HepG2 (cell line): ENCODE measurements around the gene OTUD4. TPM values are rescaled to one million over a fixed set of nuclear protein-coding genes. Genes with fewer than 3 reads are reported as not detected.

Source experiments
- BRCA1 ChIP-seq: sonication (generic); formaldehyde crosslinking; IDR thresholded peaks from 2 replicates; pipeline ENCODE4 v1.4.0; 2020; ENCODE audit warnings: missing genetic modification reagents
- GABPA ChIP-seq, 2 experiments: IDR thresholded peaks; 2 replicates each; pipeline ENCODE4 v1.6.1; 2011 to 2016; ENCODE audit warnings: low read depth in 2 of 2, low read length in 1 of 2, missing biosample characterization in 1 of 2, missing genetic modification characterization in 1 of 2
- HNF4A ChIP-seq: sonication (generic); formaldehyde crosslinking; IDR thresholded peaks from 2 replicates; pipeline ENCODE4 v1.4.0; 2020; ENCODE audit warnings: missing genetic modification reagents
- HOXD1 ChIP-seq: sonication (generic); formaldehyde crosslinking; IDR thresholded peaks from 2 replicates; pipeline ENCODE4 v1.5.0; 2020; ENCODE audit warnings: missing genetic modification reagents
- KMT2B ChIP-seq: IDR thresholded peaks from 2 replicates; pipeline ENCODE4 v1.6.1; 2016; ENCODE audit warnings: missing genetic modification reagents, missing compliant biosample characterization
- LCORL ChIP-seq, 2 experiments: fragments of 450-650 bp in 1 of 2; sonication (generic) in 1 of 2; formaldehyde crosslinking in 1 of 2; IDR thresholded peaks; 2 replicates each; pipeline versions ENCODE4 v1.5.0 to v1.6.1; 2017 to 2020; ENCODE audit warnings: antibody characterized with exemption in 1 of 2, missing genetic modification reagents in 1 of 2
- MTA3 ChIP-seq: sonication (generic); formaldehyde crosslinking; IDR thresholded peaks from 2 replicates; pipeline ENCODE4 v1.4.0; 2020; ENCODE audit warnings: missing genetic modification reagents
- NR3C1 ChIP-seq: sonication (generic); formaldehyde crosslinking; IDR thresholded peaks from 2 replicates; pipeline ENCODE4 v1.4.0; 2020; ENCODE audit warnings: missing genetic modification reagents
- PHB2 ChIP-seq: fragments of 450-650 bp; IDR thresholded peaks from 2 replicates; pipeline ENCODE4 v1.6.1; 2018; ENCODE audit not compliant: partially characterized antibody
- POLR2A ChIP-seq, 2 experiments: IDR thresholded peaks; 2 replicates each; pipeline ENCODE4 v1.6.1; 2011; ENCODE audit warnings: low read depth in 2 of 2, low read length in 2 of 2, mild to moderate bottlenecking in 1 of 2, moderate library complexity in 1 of 2; ENCODE audit not compliant: insufficient read depth in 1 of 2
- SAP130 ChIP-seq: IDR thresholded peaks from 2 replicates; pipeline ENCODE4 v1.6.1; 2016; ENCODE audit warnings: low read depth
- SMYD3 ChIP-seq: sonication (generic); formaldehyde crosslinking; IDR thresholded peaks from 2 replicates; pipeline ENCODE4 v1.8.1; 2023; ENCODE audit warnings: mild to moderate bottlenecking, missing genetic modification reagents
- SPEN ChIP-seq: sonication (generic); formaldehyde crosslinking; IDR thresholded peaks from 2 replicates; pipeline ENCODE4 v1.5.1; 2020; ENCODE audit warnings: low read depth, mild to moderate bottlenecking, missing genetic modification reagents
- TBX2 ChIP-seq: sonication (generic); formaldehyde crosslinking; IDR thresholded peaks from 2 replicates; pipeline ENCODE4 v1.5.0; 2020; ENCODE audit warnings: missing genetic modification reagents, mild to moderate bottlenecking, borderline replicate concordance
- YEATS4 ChIP-seq: sonication (generic); formaldehyde crosslinking; IDR thresholded peaks from 2 replicates; pipeline ENCODE4 v1.4.0; 2020; ENCODE audit warnings: missing genetic modification reagents, borderline replicate concordance
- ZFAT ChIP-seq: sonication (generic); formaldehyde crosslinking; conservative IDR thresholded peaks from 2 replicates; pipeline ENCODE4 v1.8.1; 2023; ENCODE audit warnings: missing genetic modification reagents, inconsistent platforms
- ZNF263 ChIP-seq: sonication (generic); formaldehyde crosslinking; IDR thresholded peaks from 2 replicates; pipeline ENCODE4 v1.4.0; 2020; ENCODE audit warnings: missing genetic modification reagents
- ZNF766 ChIP-seq: sonication (generic); formaldehyde crosslinking; IDR thresholded peaks from 2 replicates; pipeline ENCODE4 v1.5.0; 2020; ENCODE audit warnings: missing genetic modification reagents, borderline replicate concordance
- ZNF792 ChIP-seq: IDR thresholded peaks from 2 replicates; pipeline ENCODE4 v1.6.1; 2016
- ZNF883 ChIP-seq: sonication (generic); formaldehyde crosslinking; IDR thresholded peaks from 2 replicates; pipeline ENCODE4 v1.5.1; 2020; ENCODE audit warnings: mild to moderate bottlenecking, missing genetic modification reagents; ENCODE audit errors: not compliant biosample characterization
- polyA plus RNA-seq, 8 experiments: library from polyadenylated mRNA; depleted of rRNA in 3 of 8; stranded (reverse) in 7 of 8; unstranded in 1 of 8; fragments of >200 nt; fragmentation: Illumina TruSeq in 4 of 8; extraction: Trizol in 4 of 8; gene quantifications; 2 replicates each; pipeline versions ENCODE4 v1.2.1 to v1.2.3, GENCODE V29; 2011 to 2016; ENCODE audit warnings: low read depth in 4 of 8, missing spikeins in 1 of 8, mixed read lengths in 1 of 8; ENCODE audit not compliant: insufficient read depth in 1 of 8
- total RNA-seq, 5 experiments: library from RNA; depleted of rRNA; stranded (reverse); fragments of >200 nt; fragmentation: Illumina TruSeq; extraction: Trizol; gene quantifications; 2 replicates each; pipeline ENCODE4 v1.2.3, GENCODE V29; 2016; ENCODE audit warnings: low read depth in 1 of 5
- TF ChIP-seq, protein P1 (sequence below): sonication (generic); formaldehyde crosslinking; IDR thresholded peaks from 2 replicates; pipeline ENCODE4 v1.8.1; 2023; ENCODE audit warnings: mild to moderate bottlenecking, moderate library complexity, missing genetic modification reagents
- TF ChIP-seq, protein P2 (sequence below): sonication (generic); formaldehyde crosslinking; IDR thresholded peaks from 2 replicates; pipeline ENCODE4 v1.5.1; 2020; ENCODE audit warnings: mild to moderate bottlenecking, missing genetic modification reagents, borderline replicate concordance
- TF ChIP-seq, protein P3 (sequence below): IDR thresholded peaks from 2 replicates; pipeline ENCODE4 v1.6.1; 2016; ENCODE audit warnings: missing compliant biosample characterization, missing genetic modification reagents, borderline replicate concordance
- TF ChIP-seq, protein P4 (sequence below): sonication (generic); formaldehyde crosslinking; IDR thresholded peaks from 2 replicates; pipeline ENCODE4 v1.8.0; 2022; ENCODE audit warnings: mild to moderate bottlenecking, missing genetic modification reagents, moderate library complexity
- TF ChIP-seq, protein P5 (sequence below): sonication (generic); formaldehyde crosslinking; IDR thresholded peaks from 2 replicates; pipeline ENCODE4 v1.8.0; 2022; ENCODE audit warnings: missing genetic modification reagents, mild to moderate bottlenecking, inconsistent platforms, borderline replicate concordance

The OTUD4 gene
- total and polyA plus RNA-seq, 2 of the 13 experiments (the other 11 are each of a cell fraction or from before 2014, with no cell fraction given): 16.1 to 18.0 TPM

DNA sequence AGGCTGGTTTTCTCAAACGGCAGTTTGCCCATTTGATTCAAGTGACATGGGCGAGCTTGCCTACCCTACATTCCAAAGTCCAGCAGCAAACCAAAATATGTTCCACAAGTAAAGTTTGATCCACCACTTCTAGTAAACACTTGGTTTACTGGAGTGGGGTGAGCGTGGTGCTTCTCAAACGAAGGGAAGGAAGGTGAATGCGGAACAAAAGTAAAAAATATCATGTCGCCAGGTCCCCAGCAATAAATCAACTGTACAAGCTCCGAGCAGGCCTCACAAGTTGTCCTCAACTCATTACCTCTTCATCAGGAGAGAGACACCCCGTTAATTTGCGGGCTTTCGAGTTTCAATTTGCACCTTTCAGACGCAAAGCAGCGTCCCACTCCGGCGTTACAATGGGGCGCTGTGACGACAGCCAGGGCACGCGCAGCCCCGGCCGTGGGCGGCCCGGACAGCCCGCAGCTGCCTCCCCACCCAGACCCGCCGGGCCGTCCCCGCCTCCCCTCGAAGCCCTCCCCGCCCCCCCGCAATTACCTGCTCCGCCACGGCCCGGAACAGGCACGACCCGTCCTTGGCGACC is 1.0 kb downstream of the OTUD4 start (continued):
- TF ChIP-seq, protein P1, sequence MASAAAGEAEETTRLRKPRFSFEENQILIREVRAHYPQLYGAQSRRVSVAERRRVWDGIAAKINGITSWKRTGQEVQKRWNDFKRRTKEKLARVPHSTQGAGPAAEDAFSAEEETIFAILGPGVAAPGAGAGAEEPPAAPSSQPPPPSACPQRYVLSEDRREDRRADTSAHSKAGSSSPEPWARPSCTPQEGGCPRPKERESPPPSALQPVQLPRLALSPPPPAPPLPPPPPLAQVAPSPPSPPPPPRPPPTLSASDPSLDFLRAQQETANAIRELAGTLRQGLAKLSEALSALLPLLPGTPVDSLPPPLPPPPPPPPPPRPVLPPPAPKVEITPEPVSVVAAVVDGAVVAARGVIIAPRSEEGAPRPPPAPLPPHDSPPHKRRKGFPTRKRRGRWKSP: peak; percentile 70
- TF ChIP-seq, protein P2, sequence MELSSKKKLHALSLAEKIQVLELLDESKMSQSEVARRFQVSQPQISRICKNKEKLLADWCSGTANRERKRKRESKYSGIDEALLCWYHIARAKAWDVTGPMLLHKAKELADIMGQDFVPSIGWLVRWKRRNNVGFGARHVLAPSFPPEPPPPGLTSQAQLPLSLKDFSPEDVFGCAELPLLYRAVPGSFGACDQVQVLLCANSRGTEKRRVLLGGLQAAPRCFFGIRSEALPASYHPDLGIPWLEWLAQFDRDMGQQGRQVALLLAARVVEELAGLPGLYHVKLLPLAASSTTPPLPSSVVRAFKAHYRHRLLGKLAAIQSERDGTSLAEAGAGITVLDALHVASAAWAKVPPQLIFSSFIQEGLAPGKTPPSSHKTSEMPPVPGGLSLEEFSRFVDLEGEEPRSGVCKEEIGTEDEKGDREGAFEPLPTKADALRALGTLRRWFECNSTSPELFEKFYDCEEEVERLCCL (CRISPR knock-in tag): no peak
- TF ChIP-seq, protein P3, sequence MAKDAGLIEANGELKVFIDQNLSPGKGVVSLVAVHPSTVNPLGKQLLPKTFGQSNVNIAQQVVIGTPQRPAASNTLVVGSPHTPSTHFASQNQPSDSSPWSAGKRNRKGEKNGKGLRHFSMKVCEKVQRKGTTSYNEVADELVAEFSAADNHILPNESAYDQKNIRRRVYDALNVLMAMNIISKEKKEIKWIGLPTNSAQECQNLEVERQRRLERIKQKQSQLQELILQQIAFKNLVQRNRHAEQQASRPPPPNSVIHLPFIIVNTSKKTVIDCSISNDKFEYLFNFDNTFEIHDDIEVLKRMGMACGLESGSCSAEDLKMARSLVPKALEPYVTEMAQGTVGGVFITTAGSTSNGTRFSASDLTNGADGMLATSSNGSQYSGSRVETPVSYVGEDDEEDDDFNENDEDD (CRISPR knock-in tag): peak; percentile 32; the same call in 1 of the 2 replicates
- TF ChIP-seq HNF4A (peak; percentile 29; the same call in 1 of the 2 replicates), ZFAT (CRISPR knock-in tag) (0 out of 2 replicates have a peak, but pooled peaks have one; percentile 40), PHB2 (no peak), ZNF766 (no peak), LCORL (IDR thresholded peaks at IDR 0.05) (no peak), LCORL (CRISPR knock-in tag; IDR thresholded peaks at IDR 0.05) (no peak), NR3C1 (CRISPR knock-in tag) (no peak), SPEN (0 out of 2 replicates have a peak, but pooled peaks have one; percentile 9), ZNF263 (no peak), SAP130 (peak; percentile 59; the same call in 1 of the 2 replicates), YEATS4 (CRISPR knock-in tag) (peak; percentile 56; the same call in 1 of the 2 replicates), POLR2A (IDR thresholded peaks at IDR 0.05; ENCODE audit: insufficient read depth in 1 of 2, low read depth in 2 of 2, low read length in 2 of 2) (peak; percentile 41 to 50; a peak in 3 of 4 replicates), SMYD3 (CRISPR knock-in tag) (no peak), MTA3 (CRISPR knock-in tag) (no peak), TBX2 (CRISPR knock-in tag) (peak; percentile 1; the same call in 1 of the 2 replicates), KMT2B (CRISPR knock-in tag) (peak; percentile 26; the same call in 1 of the 2 replicates), HOXD1 (CRISPR knock-in tag) (no peak), ZNF792 (CRISPR knock-in tag) (0 out of 2 replicates have a peak, but pooled peaks have one; percentile 36), GABPA (IDR thresholded peaks at IDR 0.05; ENCODE audit: low read depth, low read length) (no peak), GABPA (CRISPR knock-in tag; IDR thresholded peaks at IDR 0.05; ENCODE audit: low read depth) (0 out of 2 replicates have a peak, but pooled peaks have one; percentile 23), ZNF883 (no peak), BRCA1 (CRISPR knock-in tag) (0 out of 2 replicates have a peak, but pooled peaks have one; percentile 30)
- TF ChIP-seq, protein P4, sequence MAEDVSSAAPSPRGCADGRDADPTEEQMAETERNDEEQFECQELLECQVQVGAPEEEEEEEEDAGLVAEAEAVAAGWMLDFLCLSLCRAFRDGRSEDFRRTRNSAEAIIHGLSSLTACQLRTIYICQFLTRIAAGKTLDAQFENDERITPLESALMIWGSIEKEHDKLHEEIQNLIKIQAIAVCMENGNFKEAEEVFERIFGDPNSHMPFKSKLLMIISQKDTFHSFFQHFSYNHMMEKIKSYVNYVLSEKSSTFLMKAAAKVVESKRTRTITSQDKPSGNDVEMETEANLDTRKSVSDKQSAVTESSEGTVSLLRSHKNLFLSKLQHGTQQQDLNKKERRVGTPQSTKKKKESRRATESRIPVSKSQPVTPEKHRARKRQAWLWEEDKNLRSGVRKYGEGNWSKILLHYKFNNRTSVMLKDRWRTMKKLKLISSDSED (CRISPR knock-in tag): no peak
- TF ChIP-seq, protein P5, sequence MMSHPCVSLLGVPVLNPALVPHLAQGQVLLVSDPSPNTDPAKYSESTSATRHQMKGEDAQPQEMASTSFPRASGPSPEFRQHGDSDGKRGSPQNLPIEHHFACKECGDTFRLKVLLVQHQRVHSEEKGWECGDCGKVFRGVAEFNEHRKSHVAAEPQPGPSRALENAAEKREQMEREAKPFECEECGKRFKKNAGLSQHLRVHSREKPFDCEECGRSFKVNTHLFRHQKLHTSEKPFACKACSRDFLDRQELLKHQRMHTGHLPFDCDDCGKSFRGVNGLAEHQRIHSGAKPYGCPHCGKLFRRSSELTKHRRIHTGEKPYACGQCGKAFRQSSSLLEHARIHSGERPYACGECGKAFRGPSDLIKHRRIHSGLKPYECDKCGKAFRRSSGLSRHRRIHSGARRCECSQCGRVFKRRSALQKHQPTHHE (CRISPR knock-in tag): no peak
